Liver (tissue), 9 donors: ENCODE data around the gene LYRM1. TPM values are rescaled to one million over a fixed set of nuclear protein-coding genes. Genes with fewer than 3 reads are reported as not detected.

Experiments
- DNase-seq: peaks from one replicate; pipeline ENCODE4 v3.0.0-alpha.2; 2017; ENCODE audit warnings: low spot score
- H3K27ac ChIP-seq, 2 donors: one replicate each; pipeline ENCODE4 v1.7.0; 2013; ENCODE audit warnings: inconsistent platforms in 2 of 2, low read length in 2 of 2, control low read depth in 1 of 2, low read depth in 1 of 2, mild to moderate bottlenecking in 1 of 2
- H3K27me3 ChIP-seq, 4 donors: one replicate each; pipeline versions ENCODE4 v1.6.1 to v1.7.0; 2013; ENCODE audit warnings: low read length in 3 of 4, inconsistent platforms in 1 of 4, mild to moderate bottlenecking in 1 of 4, moderate library complexity in 1 of 4; ENCODE audit not compliant: control insufficient read depth in 4 of 4, insufficient read depth in 4 of 4
- H3K36me3 ChIP-seq, 4 donors: one replicate each; pipeline versions ENCODE4 v1.6.1 to v1.7.0; 2013; ENCODE audit warnings: low read length in 3 of 4, mild to moderate bottlenecking in 3 of 4, low read depth in 1 of 4, moderate library complexity in 1 of 4; ENCODE audit not compliant: control insufficient read depth in 4 of 4, insufficient read depth in 3 of 4
- H3K4me1 ChIP-seq, 4 donors: one replicate each; pipeline versions ENCODE4 v1.6.1 to v1.7.0; 2013; ENCODE audit warnings: low read length in 3 of 4, mild to moderate bottlenecking in 3 of 4, moderate library complexity in 1 of 4; ENCODE audit not compliant: control insufficient read depth in 4 of 4, insufficient read depth in 4 of 4
- H3K4me3 ChIP-seq, 3 donors: one replicate each; pipeline versions ENCODE4 v1.6.1 to v1.7.0; 2013; ENCODE audit warnings: low read length in 3 of 3, control low read depth in 1 of 3, low read depth in 1 of 3, mild to moderate bottlenecking in 1 of 3
- H3K9ac ChIP-seq, 2 donors: one replicate each; pipeline ENCODE4 v1.7.0; 2013; ENCODE audit warnings: low read length in 2 of 2, mild to moderate bottlenecking in 2 of 2, moderate library complexity in 2 of 2, control low read depth in 1 of 2, low read depth in 1 of 2
- H3K9me3 ChIP-seq, 4 donors: one replicate each; pipeline versions ENCODE4 v1.6.1 to v1.7.0; 2013; ENCODE audit warnings: low read length in 3 of 4; ENCODE audit not compliant: control insufficient read depth in 4 of 4
- CTCF ChIP-seq: fragments of 150-350 bp; IDR thresholded peaks from 2 replicates; pipeline ENCODE4 v1.5.1; 2017; ENCODE audit warnings: improper control_type of control experiment, low read depth, low read length; ENCODE audit not compliant: missing input control
- EGR1 ChIP-seq, 2 donors: IDR thresholded peaks; 2 replicates each; pipeline ENCODE4 v1.6.1; 2016 to 2018; ENCODE audit warnings: antibody characterized with exemption in 2 of 2, low read depth in 2 of 2
- FOXA1 ChIP-seq: IDR thresholded peaks from 2 replicates; pipeline ENCODE4 v1.6.1; 2016; ENCODE audit warnings: antibody characterized with exemption
- GABPA ChIP-seq, 2 donors: IDR thresholded peaks in 1 of 2; conservative IDR thresholded peaks in 1 of 2; 2 replicates each; pipeline ENCODE4 v1.6.1; 2016; ENCODE audit warnings: antibody characterized with exemption in 2 of 2, mild to moderate bottlenecking in 1 of 2, moderate library complexity in 1 of 2
- HNF4A ChIP-seq, 2 donors: conservative IDR thresholded peaks; 2 replicates each; pipeline ENCODE4 v1.6.1; 2016; ENCODE audit warnings: antibody characterized with exemption in 2 of 2, mild to moderate bottlenecking in 2 of 2
- HNF4G ChIP-seq: IDR thresholded peaks from 2 replicates; pipeline ENCODE4 v1.6.1; 2016; ENCODE audit warnings: antibody characterized with exemption
- JUND ChIP-seq, 2 donors: IDR thresholded peaks; 2 replicates each; pipeline ENCODE4 v1.6.1; 2016; ENCODE audit warnings: antibody characterized with exemption in 2 of 2
- NR2F2 ChIP-seq: IDR thresholded peaks from 2 replicates; pipeline ENCODE4 v1.6.1; 2016; ENCODE audit warnings: antibody characterized with exemption
- RAD21 ChIP-seq, 2 donors: IDR thresholded peaks; 2 replicates each; pipeline ENCODE4 v1.6.1; 2016; ENCODE audit warnings: antibody characterized with exemption in 2 of 2, mild to moderate bottlenecking in 2 of 2
- RXRA ChIP-seq, 2 donors: IDR thresholded peaks; 2 replicates each; pipeline ENCODE4 v1.6.1; 2017 to 2018; ENCODE audit warnings: antibody characterized with exemption in 2 of 2, mild to moderate bottlenecking in 1 of 2
- SP1 ChIP-seq: IDR thresholded peaks from 2 replicates; pipeline ENCODE4 v1.6.1; 2018; ENCODE audit warnings: antibody characterized with exemption, mild to moderate bottlenecking
- TAF1 ChIP-seq: conservative IDR thresholded peaks from 2 replicates; pipeline ENCODE4 v1.6.1; 2016; ENCODE audit warnings: antibody characterized with exemption, mild to moderate bottlenecking
- YY1 ChIP-seq: IDR thresholded peaks from 2 replicates; pipeline ENCODE4 v1.6.1; 2016; ENCODE audit warnings: antibody characterized with exemption, mild to moderate bottlenecking
- WGBS: extraction: QIAGEN DNeasy Blood & Tissue Kit; methylation state at CpG from one replicate; pipeline ENCODE4 v1.1.7; 2013; 5-methylcytosine and 5-hydroxymethylcytosine counted together
- polyA plus RNA-seq, 2 donors: library from polyadenylated mRNA; stranded (reverse) in 1 of 2; unstranded in 1 of 2; fragments of 200-250 nt in 1 of 2; fragments of >200 nt in 1 of 2; fragmentation: Nextera tagmentation in 1 of 2; extraction: Ambion mirVana in 1 of 2; gene quantifications; one replicate each; pipeline versions ENCODE4 v1.2.1 to v1.2.3, GENCODE V29; 2013 to 2015
- total RNA-seq, 2 donors: library from RNA; depleted of rRNA; stranded (reverse); fragments of >200 nt; gene quantifications; one replicate each; pipeline ENCODE4 v1.2.3, GENCODE V29; 2014
- TF ChIP-seq, protein P1 (sequence below): IDR thresholded peaks from 2 replicates; pipeline ENCODE4 v1.6.1; 2016; ENCODE audit warnings: antibody characterized with exemption, mild to moderate bottlenecking
- TF ChIP-seq, protein P2 (sequence below): IDR thresholded peaks from 2 replicates; pipeline ENCODE4 v1.6.1; 2016; ENCODE audit warnings: antibody characterized with exemption
- TF ChIP-seq, protein P3 (sequence below): IDR thresholded peaks from 2 replicates; pipeline ENCODE4 v1.6.1; 2016; ENCODE audit warnings: antibody characterized with exemption
- TF ChIP-seq, protein P4 (sequence below): IDR thresholded peaks from 2 replicates; pipeline ENCODE4 v1.6.1; 2016; ENCODE audit warnings: antibody characterized with exemption
- donor health status: healthy.
- donor health status: healthy.
- donor health status: healthy.
- donor health status: healthy.
- donor health status: healthy.

Gene LYRM1
- total and polyA plus RNA-seq, 4 donors: 33.2 to 57.3 (median 50.8) TPM

DNA sequence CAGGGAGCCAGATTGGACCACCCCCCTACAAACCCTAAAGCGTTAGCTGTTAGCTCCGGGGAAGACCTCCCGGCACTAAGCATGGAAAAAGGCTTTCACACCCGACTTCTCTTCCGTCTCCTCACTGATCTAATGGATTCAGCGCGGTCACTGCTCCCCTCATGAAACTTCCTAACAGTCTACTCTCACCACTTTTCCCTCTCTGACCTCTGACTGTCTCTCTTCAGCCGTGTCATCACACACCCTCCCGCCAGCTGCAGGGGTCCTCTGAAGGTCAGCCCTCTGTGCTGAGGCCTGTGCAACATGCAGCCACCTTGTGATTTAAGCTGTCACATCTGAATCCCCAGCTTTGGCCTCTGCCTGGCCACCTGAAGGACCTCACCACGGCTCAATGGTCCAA, 15.7 kb downstream of the LYRM1 start:
- Histone ChIP-seq H3K4me1 (peaks cover 2 to 8% (median 5%) of the 10 kb centered on the region in 4 donors), H3K9ac (no peak overlapping the region), H3K27ac (no peak overlapping the region), H3K9me3 (no peaks in the 10 kb centered on the region), H3K36me3 (peaks cover 0 to 3% (median 2%) of the 10 kb centered on the region in 4 donors), H3K27me3 (no peaks in the 10 kb centered on the region), H3K4me3 (no peak overlapping the region)
- no peak for DNase-seq
- TF ChIP-seq CTCF: no peak
- no peak for TF ChIP-seq RAD21 (IDR thresholded peaks at IDR 0.05)
- TF ChIP-seq, protein P1, sequence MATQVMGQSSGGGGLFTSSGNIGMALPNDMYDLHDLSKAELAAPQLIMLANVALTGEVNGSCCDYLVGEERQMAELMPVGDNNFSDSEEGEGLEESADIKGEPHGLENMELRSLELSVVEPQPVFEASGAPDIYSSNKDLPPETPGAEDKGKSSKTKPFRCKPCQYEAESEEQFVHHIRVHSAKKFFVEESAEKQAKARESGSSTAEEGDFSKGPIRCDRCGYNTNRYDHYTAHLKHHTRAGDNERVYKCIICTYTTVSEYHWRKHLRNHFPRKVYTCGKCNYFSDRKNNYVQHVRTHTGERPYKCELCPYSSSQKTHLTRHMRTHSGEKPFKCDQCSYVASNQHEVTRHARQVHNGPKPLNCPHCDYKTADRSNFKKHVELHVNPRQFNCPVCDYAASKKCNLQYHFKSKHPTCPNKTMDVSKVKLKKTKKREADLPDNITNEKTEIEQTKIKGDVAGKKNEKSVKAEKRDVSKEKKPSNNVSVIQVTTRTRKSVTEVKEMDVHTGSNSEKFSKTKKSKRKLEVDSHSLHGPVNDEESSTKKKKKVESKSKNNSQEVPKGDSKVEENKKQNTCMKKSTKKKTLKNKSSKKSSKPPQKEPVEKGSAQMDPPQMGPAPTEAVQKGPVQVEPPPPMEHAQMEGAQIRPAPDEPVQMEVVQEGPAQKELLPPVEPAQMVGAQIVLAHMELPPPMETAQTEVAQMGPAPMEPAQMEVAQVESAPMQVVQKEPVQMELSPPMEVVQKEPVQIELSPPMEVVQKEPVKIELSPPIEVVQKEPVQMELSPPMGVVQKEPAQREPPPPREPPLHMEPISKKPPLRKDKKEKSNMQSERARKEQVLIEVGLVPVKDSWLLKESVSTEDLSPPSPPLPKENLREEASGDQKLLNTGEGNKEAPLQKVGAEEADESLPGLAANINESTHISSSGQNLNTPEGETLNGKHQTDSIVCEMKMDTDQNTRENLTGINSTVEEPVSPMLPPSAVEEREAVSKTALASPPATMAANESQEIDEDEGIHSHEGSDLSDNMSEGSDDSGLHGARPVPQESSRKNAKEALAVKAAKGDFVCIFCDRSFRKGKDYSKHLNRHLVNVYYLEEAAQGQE: no peak
- no peak for TF ChIP-seq JUND (IDR thresholded peaks at IDR 0.05)
- TF ChIP-seq SP1: no peak
- no peak for TF ChIP-seq HNF4A (conservative IDR thresholded peaks at IDR 0.05)
- TF ChIP-seq GABPA (IDR thresholded peaks at IDR 0.05 in 1 of 2, conservative IDR thresholded peaks at IDR 0.05 in 1 of 2): no peak
- no peak for TF ChIP-seq FOXA1
- TF ChIP-seq RXRA (IDR thresholded peaks at IDR 0.05): no peak
- no peak for TF ChIP-seq TAF1
- no peak for TF ChIP-seq HNF4G
- no peak for TF ChIP-seq EGR1 (IDR thresholded peaks at IDR 0.05; ENCODE audit: low read depth in 2 of 2)
- TF ChIP-seq, protein P2, sequence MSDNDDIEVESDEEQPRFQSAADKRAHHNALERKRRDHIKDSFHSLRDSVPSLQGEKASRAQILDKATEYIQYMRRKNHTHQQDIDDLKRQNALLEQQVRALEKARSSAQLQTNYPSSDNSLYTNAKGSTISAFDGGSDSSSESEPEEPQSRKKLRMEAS: no peak
- TF ChIP-seq, protein P3, sequence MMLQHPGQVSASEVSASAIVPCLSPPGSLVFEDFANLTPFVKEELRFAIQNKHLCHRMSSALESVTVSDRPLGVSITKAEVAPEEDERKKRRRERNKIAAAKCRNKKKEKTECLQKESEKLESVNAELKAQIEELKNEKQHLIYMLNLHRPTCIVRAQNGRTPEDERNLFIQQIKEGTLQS: no peak
- WGBS: 96% methylated on average over 10 of the region's 10 CpGs

DNA sequence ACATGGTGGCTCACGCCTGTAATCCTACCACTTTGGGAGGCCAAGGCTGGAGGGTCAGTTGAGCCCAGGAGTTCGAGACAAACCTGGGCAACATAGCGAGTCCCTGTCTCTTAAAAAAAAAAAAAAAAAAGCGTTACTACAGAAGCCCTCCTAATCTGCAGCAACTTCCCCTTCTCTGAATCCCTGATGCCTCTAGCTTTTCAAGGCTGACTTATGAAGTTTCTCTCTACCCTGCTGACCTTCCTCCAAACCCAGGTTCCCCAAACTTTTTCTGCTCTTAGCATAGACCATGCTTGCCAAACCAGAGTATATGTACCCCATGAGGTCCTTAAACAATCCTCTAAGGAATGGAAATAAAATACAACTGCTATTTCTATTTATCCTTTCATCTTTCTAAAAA, 16.4 kb downstream of the LYRM1 start:
- no peaks in the 10 kb centered on the region for H3K9me3 ChIP-seq
- no peaks in the 10 kb centered on the region for H3K27me3 ChIP-seq
- no peak for TF ChIP-seq JUND (IDR thresholded peaks at IDR 0.05)
- TF ChIP-seq CTCF: no peak
- no peak for TF ChIP-seq HNF4A (conservative IDR thresholded peaks at IDR 0.05)
- TF ChIP-seq HNF4G: no peak
- no peak for TF ChIP-seq RXRA (IDR thresholded peaks at IDR 0.05)
- no peak for TF ChIP-seq FOXA1
- TF ChIP-seq NR2F2: no peak
- TF ChIP-seq RAD21 (IDR thresholded peaks at IDR 0.05): no peak
- no peak for TF ChIP-seq TAF1
- TF ChIP-seq, protein P2: no peak
- no peak for TF ChIP-seq SP1
- TF ChIP-seq, protein P1: no peak
- no peak for TF ChIP-seq YY1
- TF ChIP-seq, protein P4, sequence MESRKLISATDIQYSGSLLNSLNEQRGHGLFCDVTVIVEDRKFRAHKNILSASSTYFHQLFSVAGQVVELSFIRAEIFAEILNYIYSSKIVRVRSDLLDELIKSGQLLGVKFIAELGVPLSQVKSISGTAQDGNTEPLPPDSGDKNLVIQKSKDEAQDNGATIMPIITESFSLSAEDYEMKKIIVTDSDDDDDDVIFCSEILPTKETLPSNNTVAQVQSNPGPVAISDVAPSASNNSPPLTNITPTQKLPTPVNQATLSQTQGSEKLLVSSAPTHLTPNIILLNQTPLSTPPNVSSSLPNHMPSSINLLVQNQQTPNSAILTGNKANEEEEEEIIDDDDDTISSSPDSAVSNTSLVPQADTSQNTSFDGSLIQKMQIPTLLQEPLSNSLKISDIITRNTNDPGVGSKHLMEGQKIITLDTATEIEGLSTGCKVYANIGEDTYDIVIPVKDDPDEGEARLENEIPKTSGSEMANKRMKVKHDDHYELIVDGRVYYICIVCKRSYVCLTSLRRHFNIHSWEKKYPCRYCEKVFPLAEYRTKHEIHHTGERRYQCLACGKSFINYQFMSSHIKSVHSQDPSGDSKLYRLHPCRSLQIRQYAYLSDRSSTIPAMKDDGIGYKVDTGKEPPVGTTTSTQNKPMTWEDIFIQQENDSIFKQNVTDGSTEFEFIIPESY: no peak
- no peak for TF ChIP-seq EGR1 (IDR thresholded peaks at IDR 0.05; ENCODE audit: low read depth in 2 of 2)
- H3K27ac ChIP-seq: no peak overlapping the region
- DNase-seq: no peak
- WGBS: 89% methylated on average over 4 of the region's 4 CpGs
- H3K4me3 ChIP-seq: no peak overlapping the region
- peaks cover 0 to 3% (median 2%) of the 10 kb centered on the region in 4 donors for H3K36me3 ChIP-seq
- H3K9ac ChIP-seq: no peak overlapping the region
- H3K4me1 ChIP-seq: peaks cover 2 to 8% (median 5%) of the 10 kb centered on the region in 4 donors
